Central memory CD8-positive, alpha-beta T cell (primary cell): ENCODE data around the gene LIN7B.
A peak's percentile ranks its signal among the peaks of the same experiment; 100 is the strongest.

Experiments
- ATAC-seq: fragments of 150-1000 bp; cut with Tn5 transposase; replicated peaks from 2 replicates; pipeline ENCODE4 v1.10.0; 2022; ENCODE audit warnings: mild to moderate bottlenecking, moderate FRiP score, moderate number of reproducible peaks; ENCODE audit not compliant: poor library complexity, severe bottlenecking; ENCODE audit errors: extremely low read depth
- DNase-seq, 2 donors: peaks; one replicate each; pipeline ENCODE4 v3.0.0; 2021; ENCODE audit warnings: low spot score in 2 of 2
- H3K27ac Mint-ChIP-seq: one replicate; pipeline ENCODE4 v1.8.0; 2022; ENCODE audit warnings: low read depth, mild to moderate bottlenecking, moderate library complexity, mixed read lengths
- H3K27me3 Mint-ChIP-seq: one replicate; pipeline ENCODE4 v1.8.0; 2022; ENCODE audit warnings: mixed read lengths
- H3K36me3 Mint-ChIP-seq: one replicate; pipeline ENCODE4 v1.8.0; 2022; ENCODE audit warnings: mild to moderate bottlenecking, moderate library complexity, mixed read lengths; ENCODE audit not compliant: insufficient read depth
- H3K4me1 Mint-ChIP-seq: one replicate; pipeline ENCODE4 v1.8.0; 2022; ENCODE audit warnings: mixed read lengths
- H3K4me3 Mint-ChIP-seq: one replicate; pipeline ENCODE4 v1.8.0; 2022; ENCODE audit warnings: mild to moderate bottlenecking, moderate library complexity, mixed read lengths
- H3K9me3 Mint-ChIP-seq: one replicate; pipeline ENCODE4 v1.8.0; 2022; ENCODE audit warnings: mixed read lengths

The LIN7B gene

GRCh38 chr19:49148044-49148682, 34.0 kb downstream of the LIN7B start:
- Mint-ChIP-seq H3K4me3 (peak overlapping the region; percentile 78), H3K36me3 (peaks cover 7% of the 10 kb centered on the region), H3K9me3 (no peaks in the 10 kb centered on the region), H3K27me3 (peaks cover 83% of the 10 kb centered on the region), H3K4me1 (peaks cover 43% of the 10 kb centered on the region), H3K27ac (no peak overlapping the region)
- DNase-seq (no peak), ATAC-seq (no peak)

- Mint-ChIP-seq H3K36me3 (peaks cover 7% of the 10 kb centered on the region), H3K9me3 (no peaks in the 10 kb centered on the region), H3K4me3 (peak overlapping the region; percentile 78), H3K4me1 (peaks cover 42% of the 10 kb centered on the region), H3K27me3 (peaks cover 87% of the 10 kb centered on the region), H3K27ac (no peak overlapping the region)
- DNase-seq (peak; percentile 63 to 66), ATAC-seq (peak; percentile 11)
Observed at GRCh38 chr19:49148784-49149651, 34.8 kb downstream of the LIN7B start.

- H3K27me3 Mint-ChIP-seq, result peaks cover 94% of the 10 kb centered on the region
- H3K9me3 Mint-ChIP-seq, result peaks cover 5% of the 10 kb centered on the region
- H3K27ac Mint-ChIP-seq, result no peak overlapping the region
- DNase-seq (no peak), ATAC-seq (no peak)
- H3K36me3 Mint-ChIP-seq, result peaks cover 7% of the 10 kb centered on the region
- peak overlapping the region; percentile 78 for H3K4me3 Mint-ChIP-seq
- H3K4me1 Mint-ChIP-seq, result peaks cover 42% of the 10 kb centered on the region
Observed at GRCh38 chr19:49149652-49150105, 35.5 kb downstream of the LIN7B start.

- peaks cover 42% of the 10 kb centered on the region for H3K4me1 Mint-ChIP-seq
- peak overlapping the region; percentile 78 for H3K4me3 Mint-ChIP-seq
- H3K9me3 Mint-ChIP-seq, result peaks cover 8% of the 10 kb centered on the region
- peaks cover 7% of the 10 kb centered on the region for H3K36me3 Mint-ChIP-seq
- no peak for ATAC-seq
- DNase-seq, result no peak
- peaks cover 95% of the 10 kb centered on the region for H3K27me3 Mint-ChIP-seq
- H3K27ac Mint-ChIP-seq, result no peak overlapping the region
Observed at GRCh38 chr19:49150106-49150943, 36.2 kb downstream of the LIN7B start.

GRCh38 chr19:49150944-49151243, 36.7 kb downstream of the LIN7B start:
- DNase-seq (no peak), ATAC-seq (no peak)
- Mint-ChIP-seq H3K4me1 (peaks cover 37% of the 10 kb centered on the region), H3K9me3 (peaks cover 8% of the 10 kb centered on the region), H3K27me3 (peaks cover 95% of the 10 kb centered on the region), H3K27ac (no peak overlapping the region), H3K36me3 (peaks cover 7% of the 10 kb centered on the region), H3K4me3 (no peak overlapping the region)

GRCh38 chr19:49151267-49152118, 37.3 kb downstream of the LIN7B start:
- peaks cover 8% of the 10 kb centered on the region for H3K9me3 Mint-ChIP-seq
- peaks cover 31% of the 10 kb centered on the region for H3K4me1 Mint-ChIP-seq
- H3K4me3 Mint-ChIP-seq, result peak overlapping the region; percentile 54

GRCh38 chr19:49152119-49152550, 38.0 kb downstream of the LIN7B start:
- no peak overlapping the region for H3K27ac Mint-ChIP-seq
- peaks cover 92% of the 10 kb centered on the region for H3K27me3 Mint-ChIP-seq
- H3K9me3 Mint-ChIP-seq, result peaks cover 8% of the 10 kb centered on the region
- H3K4me1 Mint-ChIP-seq, result peaks cover 30% of the 10 kb centered on the region
- DNase-seq (no peak), ATAC-seq (no peak)
- peak overlapping the region; percentile 54 for H3K4me3 Mint-ChIP-seq
- H3K36me3 Mint-ChIP-seq, result peaks cover 4% of the 10 kb centered on the region

More at GRCh38 chr19:49151267-49152118, 37.3 kb downstream of the LIN7B start:
- DNase-seq, result no peak
- Mint-ChIP-seq H3K27ac (no peak overlapping the region), H3K27me3 (peaks cover 95% of the 10 kb centered on the region), H3K36me3 (peaks cover 4% of the 10 kb centered on the region)
- ATAC-seq, result no peak

GRCh38 chr19:49153167-49153809, 39.1 kb downstream of the LIN7B start:
- Mint-ChIP-seq H3K9me3 (peaks cover 8% of the 10 kb centered on the region), H3K27me3 (peaks cover 92% of the 10 kb centered on the region), H3K27ac (no peak overlapping the region), H3K4me1 (peaks cover 33% of the 10 kb centered on the region), H3K36me3 (peaks cover 4% of the 10 kb centered on the region), H3K4me3 (peak overlapping the region; percentile 17)
- ATAC-seq (no peak), DNase-seq (no peak)

- Mint-ChIP-seq H3K27ac (peak overlapping the region; percentile 58), H3K27me3 (peaks cover 89% of the 10 kb centered on the region), H3K4me1 (peaks cover 27% of the 10 kb centered on the region), H3K4me3 (no peak overlapping the region), H3K9me3 (peaks cover 8% of the 10 kb centered on the region), H3K36me3 (peaks cover 3% of the 10 kb centered on the region)
- no peak for DNase-seq
- ATAC-seq, result no peak
Observed at GRCh38 chr19:49154279-49154678, 40.1 kb downstream of the LIN7B start.

- no peak for ATAC-seq
- Mint-ChIP-seq H3K9me3 (peaks cover 8% of the 10 kb centered on the region), H3K4me1 (peaks cover 17% of the 10 kb centered on the region), H3K27me3 (peaks cover 89% of the 10 kb centered on the region), H3K27ac (peak within 1 kb of the TSS; percentile 58), H3K4me3 (no peak within 1 kb of the TSS), H3K36me3 (peaks cover 2% of the 10 kb centered on the region)
- no peak for DNase-seq
Observed at GRCh38 chr19:49155005-49155819, 41.0 kb downstream of the LIN7B start, which contains the start of gene HRC. HRC (minus strand) TSS chr19:49155396; CDS start chr19:49155237, 159 bp downstream.
